SK-N-SH (cell line): ENCODE data around the gene ZNF587. TPM values are rescaled to one million over a fixed set of nuclear protein-coding genes. Genes with fewer than 3 reads are reported as not detected.

Experiments
- CTCF ChIA-PET: fragments of 300-600, 350-600 bp; formaldehyde crosslinking; extraction: SDS; loops from one replicate; lab custom pipeline; 2021; lab: Yijun Ruan, JAX
- POLR2A ChIA-PET: fragments of 350-600 bp; sonication (Branson Sonifier 250); formaldehyde crosslinking; extraction: SDS; loops from one replicate; lab custom pipeline; 2020; ENCODE audit warnings: antibody characterized with exemption, inconsistent platforms; lab: Yijun Ruan, JAX
- DNase-seq: peaks from one replicate; pipeline ENCODE4 v3.0.0; 2012
- H2AFZ ChIP-seq: fragments of 200-600 bp; sonication (generic); 2 replicates; pipeline ENCODE4 v1.8.1; 2016; ENCODE audit warnings: antibody characterized with exemption, mild to moderate bottlenecking, low read depth
- H3F3A ChIP-seq: fragments of 200-600 bp; sonication (generic); replicated peaks from 2 replicates; pipeline ENCODE3; 2016; ENCODE audit warnings: antibody characterized with exemption, mild to moderate bottlenecking; ENCODE audit not compliant: insufficient read depth
- H3K27ac ChIP-seq, 2 experiments: fragments of 200-500 bp in 1 of 2; fragments of 200-600 bp in 1 of 2; sonication (Bioruptor generic) in 1 of 2; sonication (generic), shearing (Covaris generic) in 1 of 2; 2 replicates each; pipeline versions ENCODE4 v1.5.1 to v1.6.1; 2014 to 2016; ENCODE audit warnings: low read depth in 2 of 2, inconsistent platforms in 1 of 2, low read length in 1 of 2, mild to moderate bottlenecking in 1 of 2, mixed read lengths in 1 of 2
- H3K27me3 ChIP-seq: fragments of 200-600 bp; sonication (generic), shearing (Covaris generic); 2 replicates; pipeline ENCODE4 v1.6.1; 2016; ENCODE audit warnings: mixed run types; ENCODE audit not compliant: insufficient read depth
- H3K36me3 ChIP-seq, 2 experiments: fragments of 200-500 bp in 1 of 2; fragments of 200-600 bp in 1 of 2; sonication (Bioruptor generic) in 1 of 2; sonication (generic) in 1 of 2; replicated peaks in 1 of 2; 2 replicates each; pipeline versions ENCODE3 to v1.5.1; 2014 to 2016; ENCODE audit warnings: low read length in 1 of 2, mild to moderate bottlenecking in 1 of 2; ENCODE audit not compliant: insufficient read depth in 2 of 2, control insufficient read depth in 1 of 2
- H3K4me1 ChIP-seq, 2 experiments: fragments of 200-500 bp in 1 of 2; fragments of 200-600 bp in 1 of 2; sonication (Bioruptor generic) in 1 of 2; sonication (generic), shearing (Covaris generic) in 1 of 2; 2 replicates each; pipeline versions ENCODE4 v1.5.1 to v1.6.1; 2014 to 2016; ENCODE audit warnings: low read depth in 1 of 2, low read length in 1 of 2, mixed run types in 1 of 2; ENCODE audit not compliant: insufficient read depth in 2 of 2, control insufficient read depth in 1 of 2
- H3K4me2 ChIP-seq: fragments of 200-600 bp; sonication (generic), shearing (Covaris generic); 2 replicates; pipeline ENCODE4 v1.6.1; 2017; ENCODE audit warnings: mixed run types
- H3K4me3 ChIP-seq, 2 experiments: fragments of 200-500 bp in 1 of 2; fragments of 200-600 bp in 1 of 2; sonication (Bioruptor generic) in 1 of 2; sonication (generic), shearing (Covaris generic) in 1 of 2; 2 replicates each; pipeline versions ENCODE4 v1.5.1 to v1.8.1; 2014 to 2016; ENCODE audit warnings: low read depth in 2 of 2, inconsistent platforms in 1 of 2, low read length in 1 of 2, mild to moderate bottlenecking in 1 of 2, mixed read lengths in 1 of 2, moderate library complexity in 1 of 2
- H3K79me2 ChIP-seq: fragments of 200-600 bp; sonication (generic); 2 replicates; pipeline ENCODE4 v1.8.1; 2017; ENCODE audit warnings: mild to moderate bottlenecking; ENCODE audit not compliant: insufficient read depth
- H3K9ac ChIP-seq: fragments of 200-600 bp; sonication (generic); 2 replicates; pipeline ENCODE4 v1.6.1; 2017; ENCODE audit warnings: mixed run types
- H3K9me2 ChIP-seq: fragments of 200-600 bp; sonication (generic); 2 replicates; pipeline ENCODE4 v1.6.1; 2017; ENCODE audit warnings: mixed run types
- H3K9me3 ChIP-seq: fragments of 200-600 bp; sonication (generic); 2 replicates; pipeline ENCODE4 v1.6.1; 2017; ENCODE audit warnings: mixed run types, mild to moderate bottlenecking, moderate library complexity
- H4K20me1 ChIP-seq: fragments of 200-600 bp; sonication (generic); 2 replicates; pipeline ENCODE4 v1.6.1; 2017; ENCODE audit warnings: mild to moderate bottlenecking, mixed run types; ENCODE audit not compliant: insufficient read depth
- EP300 ChIP-seq, 2 experiments: IDR thresholded peaks; 2 replicates each; pipeline versions ENCODE4 v1.4.0 to v1.6.1; 2012; ENCODE audit warnings: borderline replicate concordance in 1 of 2, low read depth in 1 of 2, low read length in 1 of 2
- GATA2 ChIP-seq: sonication (generic); formaldehyde crosslinking; IDR thresholded peaks from 2 replicates; pipeline ENCODE4 v1.5.0; 2020; ENCODE audit warnings: mild to moderate bottlenecking, missing genetic modification reagents
- MEF2A ChIP-seq: IDR thresholded peaks from 2 replicates; pipeline ENCODE4 v1.4.0; 2012; ENCODE audit warnings: low read depth, borderline replicate concordance
- NFIC ChIP-seq: IDR thresholded peaks from 2 replicates; pipeline ENCODE4 v1.4.0; 2012; ENCODE audit warnings: borderline replicate concordance
- POLR2AphosphoS5 ChIP-seq: IDR thresholded peaks from 2 replicates; pipeline ENCODE4 v1.6.1; 2012; ENCODE audit warnings: low read depth, low read length
- TAF1 ChIP-seq: IDR thresholded peaks from 2 replicates; pipeline ENCODE4 v1.6.1; 2012; ENCODE audit warnings: low read depth, mild to moderate bottlenecking, low read length, moderate library complexity, borderline replicate concordance
- TCF12 ChIP-seq: IDR thresholded peaks from 2 replicates; pipeline ENCODE4 v1.4.0; 2012
- TEAD4 ChIP-seq: IDR thresholded peaks from 2 replicates; pipeline ENCODE4 v1.4.0; 2012; ENCODE audit warnings: mild to moderate bottlenecking, borderline replicate concordance; ENCODE audit not compliant: insufficient read depth
- USF2 ChIP-seq: fragments of 150-350 bp; IDR thresholded peaks from 2 replicates; pipeline ENCODE4 v1.6.1; 2017; ENCODE audit warnings: antibody characterized with exemption, low read length, low read depth, borderline replicate concordance
- ZBTB33 ChIP-seq: IDR thresholded peaks from 2 replicates; pipeline ENCODE4 v1.4.0; 2012; ENCODE audit warnings: low read depth, borderline replicate concordance
- WGBS: methylation state at CpG from one replicate; pipeline ENCODE4 v1.1.6; 2017; ENCODE audit warnings: low lambda C conversion rate; 5-methylcytosine and 5-hydroxymethylcytosine counted together
- polyA plus RNA-seq, 3 experiments: library from polyadenylated mRNA; depleted of rRNA; stranded (reverse); fragments of >200 nt; gene quantifications; 2 replicates each; pipeline ENCODE4 v1.2.3, GENCODE V29; 2012

Gene ZNF587
- polyA plus RNA-seq, 1 of the 3 experiments (the other 2 are of a cell fraction): 7.4 TPM

GRCh38 chr19:57814505-57815246 is 35.0 kb upstream of the ZNF587 start, which contains the start of gene ZNF552 (continued):
- TF ChIP-seq TEAD4 (no peak), NFIC (no peak), ZBTB33 (no peak), MEF2A (no peak), TCF12 (no peak), USF2 (no peak), EP300 (IDR thresholded peaks at IDR 0.05; ENCODE audit: borderline replicate concordance in 1 of 2, low read depth in 1 of 2, low read length in 1 of 2) (no peak), TAF1 (peak; percentile 68; the same call in 1 of the 2 replicates)
- TF ChIP-seq, all 33 proteins: peak for 13

- H2AFZ ChIP-seq: no peak overlapping the region
- no peak for TF ChIP-seq POLR2AphosphoS5
- TF ChIP-seq GATA2 (CRISPR knock-in tag): no peak
- ChIA-PET CTCF (interaction anchor here (1.2 to 1.6 kb wide), 2 partner anchors 14 to 101 kb away, joined by 3 to 4 read pairs; partner anchors contain the start of gene ZNF417), POLR2A (interaction anchor here (0.9 to 1.4 kb wide), 5 partner anchors 12 to 244 kb away, joined by 3 to 6 read pairs (median 3); partner anchors contain the start of genes ZNF135, ZNF211, ZNF417 and ZNF587)
- peak overlapping the region; percentile 78; the same call in 1 of the 2 replicates for H3K4me2 ChIP-seq
- no peaks in the 10 kb centered on the region for H3F3A ChIP-seq
- H3K79me2 ChIP-seq: peaks cover 26% of the 10 kb centered on the region
- H3K4me3 ChIP-seq: peak overlapping the region; percentile 82 to 90; a peak in 3 of 4 replicates
- no peaks in the 10 kb centered on the region for H3K27me3 ChIP-seq
- DNase-seq: no peak
- H3K36me3 ChIP-seq: peaks cover 0 to 1% of the 10 kb centered on the region in 2 experiments
- H3K9ac ChIP-seq: no peak overlapping the region
- H4K20me1 ChIP-seq: no peaks in the 10 kb centered on the region
- no peaks in the 10 kb centered on the region for H3K9me3 ChIP-seq
- peak overlapping the region in 1 of 2 experiments; percentile 20; a peak in 1 of 4 replicates for H3K27ac ChIP-seq
- H3K9me2 ChIP-seq: no peaks in the 10 kb centered on the region
- H3K4me1 ChIP-seq: peaks cover 0 to 8% of the 10 kb centered on the region in 2 experiments; a peak in 1 of 4 replicates
- 92% methylated on average over 13 of the region's 17 CpGs for WGBS
Observed at GRCh38 chr19:57815247-57816075, 34.2 kb upstream of the ZNF587 start.
